Gastrocnemius medialis (tissue), 4 donors: ENCODE results near the gene LYST.

Source experiments
- POLR2A ChIP-seq, 2 donors: fragments of 450-650 bp; IDR thresholded peaks; one replicate each; pipeline ENCODE4 v1.6.1; 2017; ENCODE audit warnings: antibody characterized with exemption in 2 of 2, mild to moderate bottlenecking in 2 of 2, moderate library complexity in 2 of 2
- TF ChIP-seq, protein P1 (sequence below), 5 experiments: fragments of 450-650 bp in 3 of 5; fragments of 200-600 bp in 2 of 5; sonication (generic) in 2 of 5; IDR thresholded peaks in 4 of 5; conservative IDR thresholded peaks in 1 of 5; 1 replicate in 4 of 5; 2 replicates in 1 of 5; pipeline ENCODE4 v1.5.1; 2016 to 2019; ENCODE audit warnings: antibody characterized with exemption in 5 of 5, mild to moderate bottlenecking in 3 of 5, moderate library complexity in 3 of 5

DNA sequence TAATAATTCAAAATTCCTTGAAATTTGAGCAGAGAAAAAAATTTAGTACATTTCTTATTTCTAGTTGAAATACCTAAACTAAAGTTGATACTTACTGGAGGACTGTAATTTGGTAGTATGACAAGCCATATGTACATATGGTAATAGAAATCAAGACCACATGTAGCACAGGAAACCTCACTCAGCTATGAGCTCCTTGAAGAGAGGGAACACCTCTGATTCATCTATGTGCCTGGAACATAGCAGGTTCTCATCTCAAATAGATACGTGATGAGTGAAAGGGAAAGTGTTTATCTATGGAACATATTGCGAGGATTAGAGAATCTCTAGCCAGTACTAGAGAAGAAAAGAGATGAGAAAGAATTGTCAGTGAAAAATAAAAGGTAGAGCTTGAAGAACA, 169.2 kb downstream of the LYST start:
- TF ChIP-seq, protein P1, sequence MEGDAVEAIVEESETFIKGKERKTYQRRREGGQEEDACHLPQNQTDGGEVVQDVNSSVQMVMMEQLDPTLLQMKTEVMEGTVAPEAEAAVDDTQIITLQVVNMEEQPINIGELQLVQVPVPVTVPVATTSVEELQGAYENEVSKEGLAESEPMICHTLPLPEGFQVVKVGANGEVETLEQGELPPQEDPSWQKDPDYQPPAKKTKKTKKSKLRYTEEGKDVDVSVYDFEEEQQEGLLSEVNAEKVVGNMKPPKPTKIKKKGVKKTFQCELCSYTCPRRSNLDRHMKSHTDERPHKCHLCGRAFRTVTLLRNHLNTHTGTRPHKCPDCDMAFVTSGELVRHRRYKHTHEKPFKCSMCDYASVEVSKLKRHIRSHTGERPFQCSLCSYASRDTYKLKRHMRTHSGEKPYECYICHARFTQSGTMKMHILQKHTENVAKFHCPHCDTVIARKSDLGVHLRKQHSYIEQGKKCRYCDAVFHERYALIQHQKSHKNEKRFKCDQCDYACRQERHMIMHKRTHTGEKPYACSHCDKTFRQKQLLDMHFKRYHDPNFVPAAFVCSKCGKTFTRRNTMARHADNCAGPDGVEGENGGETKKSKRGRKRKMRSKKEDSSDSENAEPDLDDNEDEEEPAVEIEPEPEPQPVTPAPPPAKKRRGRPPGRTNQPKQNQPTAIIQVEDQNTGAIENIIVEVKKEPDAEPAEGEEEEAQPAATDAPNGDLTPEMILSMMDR (IDR thresholded peaks at IDR 0.05 in 4 of 5, conservative IDR thresholded peaks at IDR 0.05 in 1 of 5) = no peak
- TF ChIP-seq POLR2A (IDR thresholded peaks at IDR 0.05) = no peak
